Measurements from ENCODE around the gene PTTG1IP.

The PTTG1IP gene

DNA sequence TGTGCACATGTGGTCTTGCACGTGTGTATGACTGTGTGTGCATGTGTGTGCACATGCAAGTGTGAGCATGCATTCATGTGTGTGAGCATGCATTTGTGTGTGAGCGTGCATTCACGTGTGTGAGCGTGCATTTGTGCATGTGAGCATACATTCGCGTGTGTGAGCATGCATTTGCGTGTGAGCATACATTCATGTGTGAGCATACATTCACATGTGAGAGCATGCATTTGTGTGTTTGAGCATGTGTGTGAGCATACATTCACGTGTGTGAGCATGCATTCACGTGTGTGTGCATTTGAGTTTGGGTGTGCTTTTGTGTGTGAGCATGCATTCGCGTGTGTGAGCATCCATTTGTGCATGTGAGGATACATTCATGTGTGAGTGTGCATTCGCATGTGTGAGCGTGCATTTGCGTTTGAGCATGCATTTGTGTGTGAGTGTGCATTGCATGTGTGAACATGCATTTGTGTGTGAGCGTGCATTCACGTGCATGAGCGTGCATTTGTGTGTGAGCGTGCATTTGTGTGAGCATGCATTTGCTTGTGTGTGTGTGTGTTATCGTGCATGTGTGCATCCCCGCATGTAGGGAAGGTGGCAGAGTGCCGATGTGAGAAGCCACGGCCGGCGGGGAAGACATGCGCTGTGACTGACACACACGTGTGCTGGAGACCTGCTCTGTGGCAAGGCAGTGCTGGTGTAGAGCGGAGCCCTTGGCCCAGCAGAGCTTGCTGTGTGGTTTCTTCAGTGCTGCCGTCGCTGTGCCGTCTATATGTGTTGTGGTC is 29.0 kb upstream of the PTTG1IP start:
- no peak overlapping the region for H3K4me3 ChIP-seq (ENCODE audit: low read depth, low read length)
- TF ChIP-seq MAX (IDR thresholded peaks at IDR 0.05; ENCODE audit: low read depth, low read length) (no peak), CTCF (IDR thresholded peaks at IDR 0.05; ENCODE audit: low read depth, low read length) (no peak), POLR2A (IDR thresholded peaks at IDR 0.05; ENCODE audit: extremely low read depth, insufficient read length) (no peak), MYC (IDR thresholded peaks at IDR 0.05; ENCODE audit: low read depth, low read length) (no peak)
- no peak for DNase-seq (ENCODE audit: low read depth)

DNA sequence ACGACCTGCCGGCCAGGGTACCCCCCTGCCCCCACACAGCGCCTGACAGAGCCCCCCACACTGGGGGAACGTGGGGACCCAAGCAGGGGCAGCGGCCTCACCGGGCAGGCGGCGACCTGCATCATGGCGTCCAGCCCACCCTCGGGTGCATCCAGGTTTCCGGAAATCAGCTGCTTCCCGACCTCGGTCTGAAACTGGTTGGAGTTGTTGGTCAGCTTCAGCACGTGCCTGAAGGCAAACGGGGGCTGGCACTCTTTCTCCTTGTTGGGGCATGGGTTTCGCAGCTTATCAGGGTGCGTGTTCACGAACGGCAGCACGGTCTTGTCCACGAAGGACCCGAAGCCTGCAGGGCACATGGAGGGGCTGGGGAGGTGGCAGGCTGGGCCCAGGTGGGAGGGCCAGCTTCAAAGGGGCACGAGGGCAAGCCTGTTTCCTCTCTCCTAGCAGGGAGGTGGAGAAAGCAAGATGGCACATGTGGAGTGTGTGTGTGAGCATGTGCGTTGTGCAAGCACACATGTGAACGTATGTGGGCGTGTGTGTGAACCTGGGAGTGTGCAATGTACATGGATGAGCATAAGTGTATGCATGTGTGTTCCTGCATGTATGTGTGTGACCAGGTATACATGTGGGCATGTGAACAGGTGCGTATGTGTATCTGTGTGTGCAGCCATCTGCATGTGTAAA is 28.0 kb upstream of the PTTG1IP start:
- DNase-seq (ENCODE audit: low read depth), result no peak
- TF ChIP-seq CTCF (IDR thresholded peaks at IDR 0.05; ENCODE audit: low read depth, low read length) (no peak), MAX (IDR thresholded peaks at IDR 0.05; ENCODE audit: low read depth, low read length) (no peak), MYC (IDR thresholded peaks at IDR 0.05; ENCODE audit: low read depth, low read length) (no peak), POLR2A (IDR thresholded peaks at IDR 0.05; ENCODE audit: extremely low read depth, insufficient read length) (no peak)
- H3K4me3 ChIP-seq (ENCODE audit: low read depth, low read length), result no peak overlapping the region

DNA sequence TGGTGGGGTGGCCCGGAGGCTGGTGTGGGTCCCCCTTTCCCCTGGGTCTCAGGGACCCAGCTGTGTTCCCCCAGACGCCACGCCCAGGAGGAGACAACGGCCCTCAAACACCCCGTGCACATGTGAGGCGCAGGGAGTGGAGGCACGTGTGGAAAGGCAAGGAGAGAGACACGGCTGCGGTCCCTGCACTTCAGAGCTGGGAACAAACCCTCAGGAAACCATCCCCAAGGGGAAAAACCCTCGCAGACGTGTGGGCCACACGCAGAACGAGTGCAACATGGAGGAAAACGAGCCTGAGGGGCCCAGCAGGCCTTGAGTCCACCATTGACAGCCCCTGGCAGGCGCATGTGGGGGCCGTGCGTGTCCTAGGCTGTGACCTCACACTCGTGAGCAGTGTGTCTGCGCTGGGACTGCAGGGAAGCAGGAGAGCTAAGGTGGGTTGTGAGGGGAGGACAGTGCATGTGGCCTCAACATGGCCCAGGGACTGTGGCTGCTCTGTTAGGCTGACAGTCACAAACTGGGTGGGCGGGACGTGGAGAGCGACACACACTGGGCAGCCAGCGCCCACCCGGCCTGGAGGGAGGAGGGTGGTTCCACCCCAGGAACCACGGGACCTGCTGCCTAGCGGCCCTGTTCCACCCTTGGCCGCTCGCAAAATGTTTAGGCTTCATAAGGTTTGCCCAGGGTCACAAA is 27.2 kb upstream of the PTTG1IP start:
- no peak for TF ChIP-seq MAX (IDR thresholded peaks at IDR 0.05; ENCODE audit: low read depth, low read length)
- no peak for TF ChIP-seq MYC (IDR thresholded peaks at IDR 0.05; ENCODE audit: low read depth, low read length)
- TF ChIP-seq CTCF (IDR thresholded peaks at IDR 0.05; ENCODE audit: low read depth, low read length), result no peak
- no peak for TF ChIP-seq POLR2A (IDR thresholded peaks at IDR 0.05; ENCODE audit: extremely low read depth, insufficient read length)
- H3K4me3 ChIP-seq (ENCODE audit: low read depth, low read length), result no peak overlapping the region
- DNase-seq (ENCODE audit: low read depth), result no peak

DNA sequence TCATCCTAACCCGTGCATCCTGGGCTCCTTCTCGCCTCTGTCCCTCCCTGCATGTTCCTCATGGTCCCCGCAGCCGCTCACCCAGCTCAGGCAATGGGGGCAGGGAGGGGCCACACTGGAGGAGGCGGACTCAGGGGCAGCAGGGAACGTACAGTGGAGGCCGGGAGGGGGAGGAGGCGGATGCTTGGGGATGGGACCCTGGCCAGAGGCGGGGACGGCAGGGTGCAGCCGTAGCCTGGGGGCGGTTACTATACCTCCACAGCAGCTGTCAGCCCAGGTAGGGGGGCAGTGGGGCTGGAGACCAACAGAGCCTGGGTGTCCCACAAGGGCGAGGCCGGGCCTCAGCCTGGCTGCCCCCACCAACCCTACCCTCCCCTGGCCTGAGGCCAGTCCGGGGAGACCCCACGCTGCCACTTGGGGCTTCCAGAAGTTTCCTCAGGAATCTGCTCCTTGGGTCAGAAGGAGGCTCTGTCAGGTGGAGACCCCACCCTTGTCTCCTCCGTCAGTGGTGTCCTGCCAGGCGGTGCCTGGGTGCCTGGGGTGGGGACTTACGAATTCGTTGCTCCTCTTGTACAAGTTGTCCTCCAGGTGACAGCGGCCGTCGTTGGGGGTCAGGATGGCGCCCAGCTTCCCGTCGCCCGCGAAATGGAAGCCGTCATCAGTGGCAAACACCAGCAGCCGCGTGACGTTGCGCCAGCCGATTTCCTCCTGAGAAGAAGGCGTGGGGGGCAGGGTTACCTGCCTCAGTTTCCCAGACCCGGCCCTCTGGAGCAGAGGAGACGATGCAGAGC is 26.5 kb upstream of the PTTG1IP start:
- TF ChIP-seq MYC (IDR thresholded peaks at IDR 0.05; ENCODE audit: low read depth, low read length), result no peak
- TF ChIP-seq MAX (IDR thresholded peaks at IDR 0.05; ENCODE audit: low read depth, low read length), result no peak
- TF ChIP-seq POLR2A (IDR thresholded peaks at IDR 0.05; ENCODE audit: extremely low read depth, insufficient read length), result no peak
- no peak for TF ChIP-seq CTCF (IDR thresholded peaks at IDR 0.05; ENCODE audit: low read depth, low read length)
- DNase-seq (ENCODE audit: low read depth), result no peak
- no peak overlapping the region for H3K4me3 ChIP-seq (ENCODE audit: low read depth, low read length)
